Mucosa of stomach (tissue), 1 donor: ENCODE data around the gene SPDYE16.
"Not testable (repeated sequence)": the region's sequence is repeated elsewhere in the genome, so short reads cannot be mapped to it uniquely, and the experiment has no call there.

ENCODE experiments used
- H3K27me3 ChIP-seq: one replicate; pipeline ENCODE4 v1.7.0; 2013; ENCODE audit warnings: mild to moderate bottlenecking, low read length; ENCODE audit not compliant: control insufficient read depth, insufficient read depth
- H3K36me3 ChIP-seq: one replicate; pipeline ENCODE4 v1.7.0; 2013; ENCODE audit warnings: low read length; ENCODE audit not compliant: control insufficient read depth, insufficient read depth
- H3K4me1 ChIP-seq: one replicate; pipeline ENCODE4 v1.7.0; 2013; ENCODE audit warnings: mild to moderate bottlenecking, low read length; ENCODE audit not compliant: control insufficient read depth, insufficient read depth
- H3K4me3 ChIP-seq: one replicate; pipeline ENCODE4 v1.7.0; 2013; ENCODE audit warnings: low read length
- H3K9ac ChIP-seq: one replicate; pipeline ENCODE4 v1.7.0; 2013; ENCODE audit warnings: mild to moderate bottlenecking, low read length, moderate library complexity
- H3K9me3 ChIP-seq: one replicate; pipeline ENCODE4 v1.7.0; 2013; ENCODE audit warnings: mild to moderate bottlenecking, low read length, moderate library complexity; ENCODE audit not compliant: control insufficient read depth
- donor health status: Pancreatic carcinoma.

The SPDYE16 gene

GRCh38 chr7:76495717-76496116, 47.4 kb downstream of the SPDYE16 start:
- not testable (repeated sequence) for H3K4me1 ChIP-seq, H3K36me3 ChIP-seq, H3K4me3 ChIP-seq, H3K9ac ChIP-seq, H3K27me3 ChIP-seq, H3K9me3 ChIP-seq

- not testable (repeated sequence) for H3K27me3 ChIP-seq, H3K4me1 ChIP-seq, H3K9ac ChIP-seq, H3K4me3 ChIP-seq, H3K9me3 ChIP-seq, H3K36me3 ChIP-seq
Measured at GRCh38 chr7:76492139-76492538, 51.0 kb downstream of the SPDYE16 start.

- not testable (repeated sequence) for H3K4me3 ChIP-seq, H3K36me3 ChIP-seq, H3K9ac ChIP-seq, H3K27me3 ChIP-seq, H3K9me3 ChIP-seq, H3K4me1 ChIP-seq
Measured at GRCh38 chr7:76487969-76488368, 55.1 kb downstream of the SPDYE16 start.

GRCh38 chr7:76486618-76487017, 56.5 kb downstream of the SPDYE16 start:
- H3K9me3 ChIP-seq, H3K4me1 ChIP-seq, H3K9ac ChIP-seq, H3K27me3 ChIP-seq, H3K4me3 ChIP-seq, H3K36me3 ChIP-seq: not testable (repeated sequence)

GRCh38 chr7:76485822-76486610, 57.1 kb downstream of the SPDYE16 start:
- not testable (repeated sequence) for H3K36me3 ChIP-seq, H3K4me3 ChIP-seq, H3K9ac ChIP-seq

GRCh38 chr7:76484456-76484855, 58.6 kb downstream of the SPDYE16 start:
- not testable (repeated sequence) for H3K36me3 ChIP-seq, H3K4me1 ChIP-seq, H3K9ac ChIP-seq, H3K4me3 ChIP-seq, H3K9me3 ChIP-seq, H3K27me3 ChIP-seq

More at GRCh38 chr7:76485822-76486610, 57.1 kb downstream of the SPDYE16 start:
- H3K4me1 ChIP-seq, H3K27me3 ChIP-seq, H3K9me3 ChIP-seq: not testable (repeated sequence)

GRCh38 chr7:76483081-76483480, 60.0 kb downstream of the SPDYE16 start:
- not testable (repeated sequence) for H3K36me3 ChIP-seq, H3K9me3 ChIP-seq, H3K4me3 ChIP-seq, H3K27me3 ChIP-seq, H3K4me1 ChIP-seq, H3K9ac ChIP-seq

GRCh38 chr7:76482660-76483059, 60.4 kb downstream of the SPDYE16 start:
- H3K27me3 ChIP-seq, H3K36me3 ChIP-seq, H3K9me3 ChIP-seq, H3K4me3 ChIP-seq, H3K4me1 ChIP-seq, H3K9ac ChIP-seq: not testable (repeated sequence)
